Aorta (tissue), 5 donors: ENCODE measurements around the gene PSMC2. TPM values are rescaled to one million over a fixed set of nuclear protein-coding genes. Genes with fewer than 3 reads are reported as not detected.
A peak's percentile ranks its signal among the peaks of the same experiment; 100 is the strongest.

Experiments
- ATAC-seq: fragments of 200-7000 bp; cut with Tn5 transposase; one replicate; pipeline ENCODE4 v1.9.1; 2022; ENCODE audit warnings: moderate library complexity; ENCODE audit not compliant: low FRiP score
- DNase-seq, 2 donors: peaks; one replicate each; pipeline ENCODE4 v3.0.0-alpha.2; 2020
- H3K27ac ChIP-seq, 2 donors: one replicate each; pipeline ENCODE4 v1.5.1; 2013; ENCODE audit warnings: low read length in 2 of 2, mild to moderate bottlenecking in 2 of 2, moderate library complexity in 2 of 2, control low read depth in 1 of 2, inconsistent platforms in 1 of 2, low read depth in 1 of 2
- H3K27me3 ChIP-seq, 2 donors: one replicate each; pipeline ENCODE4 v1.6.1; 2013; ENCODE audit warnings: control low read depth in 1 of 2, low read length in 1 of 2, mild to moderate bottlenecking in 1 of 2, moderate library complexity in 1 of 2; ENCODE audit not compliant: insufficient read depth in 2 of 2, control insufficient read depth in 1 of 2
- H3K36me3 ChIP-seq, 2 donors: one replicate each; pipeline ENCODE4 v1.6.1; 2013; ENCODE audit warnings: control low read depth in 1 of 2, low read length in 1 of 2, mild to moderate bottlenecking in 1 of 2; ENCODE audit not compliant: insufficient read depth in 2 of 2, control insufficient read depth in 1 of 2
- H3K4me1 ChIP-seq, 2 donors: one replicate each; pipeline ENCODE4 v1.6.1; 2013; ENCODE audit warnings: low read length in 2 of 2, control low read depth in 1 of 2, mild to moderate bottlenecking in 1 of 2, moderate library complexity in 1 of 2; ENCODE audit not compliant: insufficient read depth in 2 of 2, control insufficient read depth in 1 of 2
- H3K4me3 ChIP-seq, 2 donors: one replicate each; pipeline ENCODE4 v1.5.1; 2013; ENCODE audit warnings: low read length in 2 of 2, control low read depth in 1 of 2, mild to moderate bottlenecking in 1 of 2
- H3K9me3 ChIP-seq: one replicate; pipeline ENCODE4 v1.6.1; 2013; ENCODE audit warnings: mild to moderate bottlenecking, low read length; ENCODE audit not compliant: control insufficient read depth
- WGBS, 2 donors: extraction: QIAGEN DNeasy Blood & Tissue Kit; methylation state at CpG; one replicate each; pipeline ENCODE4 v1.1.7; 2013; 5-methylcytosine and 5-hydroxymethylcytosine counted together
- intact Hi-C, 2 donors: fragments of 100-400 bp; cut with DNase I; formaldehyde crosslinking; loops; one replicate each; pipeline versions ENCODE4 v1.14.2 to v1.15.0; 2022
- polyA plus RNA-seq, 2 donors: library from polyadenylated mRNA; stranded (reverse); fragments of 200-250 nt; gene quantifications; one replicate each; pipeline ENCODE4 v1.2.3, GENCODE V29; 2013
- total RNA-seq, 2 donors: library from RNA; stranded (reverse); fragmentation: NEBNext Ultra II Directional; extraction: Animal tissue kit (Norgen Biotek cat#: 25700); gene quantifications; one replicate each; pipeline ENCODE4 v1.2.1, GENCODE V29; 2021
- donor health status: healthy with polysubstance abuse.
- donor health status: Bipolar disorder and iron deficiency.
- donor health status: DM: no; HTN: no; CAD: no.
- donor health status: DM: no; HTN: no; CAD: no.
- donor health status: DM: yes; HTN: yes; CAD: no.

PSMC2 gene
- total and polyA plus RNA-seq, 4 donors: 81.8 to 119 (median 102) TPM

- no peak for DNase-seq
- intact Hi-C loops: no loop called here
- Histone ChIP-seq H3K4me3 (no peak overlapping the region), H3K27ac (no peak overlapping the region), H3K36me3 (peaks cover 4 to 9% of the 10 kb centered on the region in 2 donors), H3K9me3 (no peaks in the 10 kb centered on the region), H3K27me3 (no peaks in the 10 kb centered on the region), H3K4me1 (no peaks in the 10 kb centered on the region)
- WGBS, 2 donors: 90 to 91% methylated on average over 8 of the region's 8 CpGs
- no peak for ATAC-seq
Observed at GRCh38 chr7:103325744-103326143, 21.7 kb upstream of the PSMC2 start.

- 89 to 91% methylated on average over 2 of the region's 2 CpGs for WGBS, 2 donors
- intact Hi-C loops: no loop called here
- H3K4me3 ChIP-seq: no peak overlapping the region
- H3K9me3 ChIP-seq: no peaks in the 10 kb centered on the region
- no peaks in the 10 kb centered on the region for H3K27me3 ChIP-seq
- ATAC-seq (no peak), DNase-seq (no peak)
- no peaks in the 10 kb centered on the region for H3K4me1 ChIP-seq
- no peak overlapping the region for H3K27ac ChIP-seq
- H3K36me3 ChIP-seq: no peaks in the 10 kb centered on the region
Observed at GRCh38 chr7:103336761-103337160, 10.7 kb upstream of the PSMC2 start.

GRCh38 chr7:103338864-103339263 lies 8.6 kb upstream of the PSMC2 start:
- H3K4me3 ChIP-seq: no peak overlapping the region
- no peaks in the 10 kb centered on the region for H3K36me3 ChIP-seq
- no peak overlapping the region for H3K27ac ChIP-seq
- H3K9me3 ChIP-seq: no peaks in the 10 kb centered on the region
- intact Hi-C loops: no loop called here
- peaks cover 0 to 4% of the 10 kb centered on the region in 2 donors for H3K4me1 ChIP-seq
- no peaks in the 10 kb centered on the region for H3K27me3 ChIP-seq
- DNase-seq (no peak), ATAC-seq (no peak)
- 98% methylated on average over 2 of the region's 2 CpGs for WGBS, 2 donors

DNA sequence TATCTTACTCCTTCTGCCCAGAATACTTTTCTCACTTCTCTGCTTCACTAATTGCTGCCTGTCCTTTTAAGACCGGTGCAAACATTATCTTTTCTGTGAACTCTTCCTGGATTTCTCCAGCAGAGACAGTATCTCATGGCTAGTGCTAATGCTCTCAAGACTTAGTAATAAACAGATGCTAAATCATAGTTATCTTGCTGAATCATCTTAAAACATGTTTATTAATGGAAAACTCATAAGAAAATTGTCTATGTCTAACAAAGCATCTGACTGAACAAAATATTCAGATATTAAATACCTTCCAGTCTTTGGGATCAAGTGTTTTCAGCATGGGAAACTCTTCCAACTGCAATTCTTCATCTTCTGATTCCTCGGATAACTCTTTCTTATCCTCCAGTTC lies 6.0 kb upstream of the PSMC2 start:
- WGBS, 2 donors: 78 to 81% methylated on average over 2 of the region's 2 CpGs
- ATAC-seq (no peak), DNase-seq (no peak)
- no peak overlapping the region for H3K4me3 ChIP-seq
- H3K36me3 ChIP-seq: no peaks in the 10 kb centered on the region
- no peaks in the 10 kb centered on the region for H3K9me3 ChIP-seq
- intact Hi-C loops: loop anchor here in 1 of 2 donors (5.0 kb wide), 1 partner anchor 44 kb away; the partner anchor contains the start of gene PMPCB
- H3K27me3 ChIP-seq: no peaks in the 10 kb centered on the region
- H3K27ac ChIP-seq: no peak overlapping the region
- H3K4me1 ChIP-seq: peaks cover 0 to 4% of the 10 kb centered on the region in 2 donors

DNA sequence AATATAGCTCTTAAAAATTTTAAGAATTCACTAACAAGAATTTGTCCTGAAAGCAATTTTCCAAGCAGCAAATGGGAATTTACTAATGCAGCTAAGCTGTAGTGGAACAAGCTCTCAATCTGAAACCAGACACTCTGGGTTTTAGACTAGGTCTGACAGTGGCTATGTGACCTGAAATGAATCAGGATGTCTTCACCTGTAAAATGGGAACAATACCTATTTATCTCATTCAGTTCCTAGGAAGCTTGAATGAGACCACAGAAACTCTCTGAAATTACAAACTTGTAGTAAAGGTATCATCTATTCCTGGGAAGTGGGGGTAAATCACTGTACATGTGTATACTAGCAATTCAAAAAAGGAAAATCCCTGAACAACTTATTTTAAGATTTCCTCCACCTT lies 4.1 kb upstream of the PSMC2 start:
- intact Hi-C loops: loop anchor here in 1 of 2 donors (5.0 kb wide), 1 partner anchor 46 kb away; the partner anchor contains the start of gene PMPCB
- H3K27ac ChIP-seq: no peak overlapping the region
- peak overlapping the region; percentile 75 to 76 for H3K4me3 ChIP-seq

DNA sequence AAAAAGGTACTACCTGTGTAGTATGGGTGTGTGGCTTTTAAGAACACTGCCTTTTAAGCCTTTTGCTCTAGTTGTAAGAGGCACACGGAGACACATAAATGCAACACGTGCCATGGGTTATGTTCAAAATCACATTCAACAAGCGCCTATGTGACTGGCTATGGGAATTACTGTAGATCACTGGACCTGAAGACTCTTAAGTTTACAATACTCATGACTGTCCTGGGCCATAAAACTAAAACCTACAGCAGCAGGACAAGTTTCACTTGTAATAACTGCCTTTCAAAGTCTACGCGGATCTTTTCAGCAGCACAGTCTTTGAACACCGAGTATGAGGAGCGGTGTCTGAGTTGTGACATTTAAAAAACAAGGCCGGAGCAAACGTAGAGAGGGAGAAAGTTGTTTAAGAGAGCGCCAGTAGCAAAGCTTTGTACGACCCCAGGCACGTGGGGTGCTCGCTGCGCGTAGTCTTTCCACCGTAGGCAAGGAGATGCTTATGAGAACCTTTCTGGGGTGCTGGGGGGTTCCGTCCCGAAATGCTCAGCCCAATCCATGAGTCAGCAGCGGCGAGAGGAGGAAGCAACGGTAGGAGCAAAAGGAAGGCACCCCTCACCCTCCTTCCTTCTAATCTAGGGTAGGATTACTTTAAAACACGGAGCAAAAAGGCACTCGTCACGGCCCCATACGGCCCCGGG lies 3.5 kb upstream of the PSMC2 start:
- Histone ChIP-seq H3K27me3 (no peaks in the 10 kb centered on the region), H3K36me3 (no peaks in the 10 kb centered on the region), H3K9me3 (no peaks in the 10 kb centered on the region), H3K4me1 (peaks cover 0 to 4% of the 10 kb centered on the region in 2 donors), H3K4me3 (peak overlapping the region; percentile 75 to 76), H3K27ac (peak overlapping the region; percentile 23 to 48)
- intact Hi-C loops: loop anchor here in 1 of 2 donors (5.0 kb wide), 1 partner anchor 47 kb away; the partner anchor contains the start of gene PMPCB
- DNase-seq: peak in 1 of 2 donors; percentile 46
- WGBS, 2 donors: 0 to 1% methylated on average over 26 of the region's 26 CpGs
- peak; percentile 3 for ATAC-seq

More for the DNA sequence above, 4.1 kb upstream of the PSMC2 start:
- Histone ChIP-seq H3K36me3 (no peaks in the 10 kb centered on the region), H3K4me1 (peaks cover 0 to 4% of the 10 kb centered on the region in 2 donors), H3K9me3 (no peaks in the 10 kb centered on the region), H3K27me3 (no peaks in the 10 kb centered on the region)
- ATAC-seq (no peak), DNase-seq (no peak)

DNA sequence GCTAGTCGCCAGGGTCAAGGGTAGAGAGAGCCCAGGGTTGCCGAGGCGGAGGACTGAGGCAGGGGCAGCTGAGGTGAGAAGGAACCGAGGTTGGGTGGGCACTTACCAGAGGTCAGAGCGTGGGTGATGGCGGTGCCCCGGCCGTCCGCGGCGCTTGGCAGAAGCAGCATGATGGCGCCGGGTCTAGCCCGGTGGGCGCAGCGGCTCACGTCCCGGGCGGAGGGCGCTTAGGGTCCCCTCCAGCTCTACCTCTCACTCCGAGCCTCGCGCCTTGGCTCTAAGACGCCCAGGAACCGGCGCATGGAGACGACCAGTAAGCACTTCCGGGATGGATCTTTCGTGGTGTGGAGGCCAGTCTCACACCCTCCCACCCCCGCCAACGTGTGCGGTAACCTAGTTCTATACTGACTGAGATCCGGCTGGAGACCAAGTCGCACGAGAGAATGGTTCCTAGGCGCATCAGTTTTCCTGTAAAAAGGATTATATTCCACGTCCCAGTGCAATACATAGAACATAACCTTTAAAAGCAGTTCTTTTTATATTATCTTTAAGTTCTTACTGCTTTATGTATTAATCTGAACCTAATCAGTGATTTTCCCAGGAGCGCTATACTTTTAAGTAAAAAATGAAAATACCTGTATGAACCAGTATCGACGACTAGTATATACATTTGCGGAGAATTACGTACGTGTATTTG lies 2.8 kb upstream of the PSMC2 start, which contains the start of gene DNAJC2:
DNAJC2 (minus strand) TSS at position 315 of the 697 bp plus-strand sequence; CDS start at position 170, 145 bp downstream.
- intact Hi-C loops: loop anchor here in 1 of 2 donors (5.0 kb wide), 1 partner anchor 47 kb away; the partner anchor contains the start of gene PMPCB

GRCh38 chr7:103346396-103346795 lies 1.0 kb upstream of the PSMC2 start:
- H3K27ac ChIP-seq: no peak overlapping the region
- H3K36me3 ChIP-seq: no peaks in the 10 kb centered on the region
- DNase-seq: no peak
- no peaks in the 10 kb centered on the region for H3K27me3 ChIP-seq
- no peak overlapping the region for H3K4me3 ChIP-seq
- H3K4me1 ChIP-seq: peaks cover 0 to 13% of the 10 kb centered on the region in 2 donors
- WGBS, 2 donors: 88 to 91% methylated on average over 5 of the region's 5 CpGs
- no peak for ATAC-seq
- H3K9me3 ChIP-seq: no peaks in the 10 kb centered on the region
- intact Hi-C loops: no loop called here

More for the DNA sequence above, 2.8 kb upstream of the PSMC2 start, which contains the start of gene DNAJC2:
- Histone ChIP-seq H3K4me3 (peak within 1 kb of the TSS; percentile 75 to 76), H3K9me3 (no peaks in the 10 kb centered on the region), H3K27me3 (no peaks in the 10 kb centered on the region), H3K27ac (peak within 1 kb of the TSS; percentile 23 to 48), H3K4me1 (peaks cover 0 to 7% of the 10 kb centered on the region in 2 donors), H3K36me3 (no peaks in the 10 kb centered on the region)
- ATAC-seq (peak; percentile 94), DNase-seq (peak; percentile 92 to 93)
- WGBS, 2 donors: 7% methylated on average over 43 of the region's 43 CpGs
